Activated CD4-positive, alpha-beta T cell treated with anti-CD3 and anti-CD28 coated beads for 48 hours (primary cell): Measurements from ENCODE around the gene LMBR1.
"Not testable (repeated sequence)": the region's sequence is repeated elsewhere in the genome, so short reads cannot be mapped to it uniquely, and the experiment has no call there.

Experiments used
- DNase-seq: peaks from one replicate; pipeline ENCODE4 v3.0.0-alpha.2; 2020

The LMBR1 gene

GRCh38 chr7:156651474-156651873, 241.5 kb downstream of the LMBR1 start:
- no peak for DNase-seq

- DNase-seq, result peak; percentile 37
Observed at GRCh38 chr7:156650042-156650441, 242.9 kb downstream of the LMBR1 start.

GRCh38 chr7:156647330-156647729, 245.7 kb downstream of the LMBR1 start:
- DNase-seq, result not testable (repeated sequence)

- DNase-seq, result no peak
Observed at GRCh38 chr7:156642306-156643045, 250.5 kb downstream of the LMBR1 start.

GRCh38 chr7:156640949-156641485, 252.0 kb downstream of the LMBR1 start:
- DNase-seq, result peak; percentile 77

- peak; percentile 99 for DNase-seq
Observed at GRCh38 chr7:156640257-156640948, 252.6 kb downstream of the LMBR1 start, which contains the start of gene RNF32. Gene RNF32 (plus strand): TSS chr7:156640774. CDS start chr7:156643878, 3,104 bp downstream.

GRCh38 chr7:156639426-156640256, 253.3 kb downstream of the LMBR1 start:
- DNase-seq, result peak; percentile 27

GRCh38 chr7:156638443-156639077, 254.4 kb downstream of the LMBR1 start:
- DNase-seq, result no peak

GRCh38 chr7:156637093-156637492, 255.9 kb downstream of the LMBR1 start:
- not testable (repeated sequence) for DNase-seq

- no peak for DNase-seq
Observed at GRCh38 chr7:156635529-156636385, 257.2 kb downstream of the LMBR1 start.

- DNase-seq, result no peak
Observed at GRCh38 chr7:156634117-156634516, 258.9 kb downstream of the LMBR1 start.

- no peak for DNase-seq
Observed at GRCh38 chr7:156629873-156630272, 263.1 kb downstream of the LMBR1 start.

GRCh38 chr7:156628562-156628961, 264.4 kb downstream of the LMBR1 start:
- DNase-seq, result no peak
